ENCODE data around the gene ANKRD10. TPM values are rescaled to one million over a fixed set of nuclear protein-coding genes. Genes with fewer than 3 reads are reported as not detected.
A peak's percentile ranks its signal among the peaks of the same experiment; 100 is the strongest.

ANKRD10 gene
- total RNA-seq, 6 experiments from 2014 or later: 40.4 to 56.2 (median 44.3) TPM

- H3K27ac ChIP-seq: no peak overlapping the region
- no peak for ATAC-seq
- 56% methylated on average over 6 of the region's 13 CpGs for WGBS (ENCODE audit: insufficient coverage, low coverage, low lambda C conversion rate, missing lambda C conversion rate)
Observed at GRCh38 chr13:110872034-110872767, 42.7 kb downstream of the ANKRD10 start.

GRCh38 chr13:110869805-110870706, 44.8 kb downstream of the ANKRD10 start:
- Histone ChIP-seq H3K4me1 (peaks cover 0 to 3% (median 0%) of the 10 kb centered on the region in 4 donors), H3K36me3 (no peaks in the 10 kb centered on the region), H3K27ac (peak overlapping the region; percentile 47 to 87 (median 49)), H3K9me3 (no peaks in the 10 kb centered on the region), H3K27me3 (no peaks in the 10 kb centered on the region), H3K4me3 (peak overlapping the region in 2 of 3 donors; percentile 14 to 15)
- intact Hi-C loops (cut with DNase I): no loop called here
- peak in 2 of 3 donors; percentile 60 to 77 for DNase-seq
- WGBS (ENCODE audit: insufficient coverage, low coverage, low lambda C conversion rate, missing lambda C conversion rate): 48% methylated on average over 6 of the region's 34 CpGs
- TF ChIP-seq CTCF (IDR thresholded peaks at IDR 0.05) (no peak), POLR2A (IDR thresholded peaks at IDR 0.05) (no peak)
- peak; percentile 62 to 78 (median 68) for ATAC-seq

More at GRCh38 chr13:110872034-110872767, 42.7 kb downstream of the ANKRD10 start:
- Histone ChIP-seq H3K36me3 (no peaks in the 10 kb centered on the region), H3K4me1 (peaks cover 0 to 5% (median 0%) of the 10 kb centered on the region in 4 donors), H3K27me3 (no peaks in the 10 kb centered on the region), H3K9me3 (no peaks in the 10 kb centered on the region), H3K4me3 (no peak overlapping the region)
- TF ChIP-seq POLR2A (IDR thresholded peaks at IDR 0.05): no peak
- DNase-seq: no peak
- intact Hi-C loops (cut with DNase I): no loop called here

- H3K36me3 ChIP-seq: no peaks in the 10 kb centered on the region
- no peak for TF ChIP-seq POLR2A (IDR thresholded peaks at IDR 0.05)
- no peaks in the 10 kb centered on the region for H3K27me3 ChIP-seq
- peak; percentile 34 to 57 (median 50) for ATAC-seq
- no peak for DNase-seq
- intact Hi-C loops (cut with DNase I): no loop called here
- H3K4me1 ChIP-seq: no peaks in the 10 kb centered on the region
- WGBS (ENCODE audit: insufficient coverage, low coverage, low lambda C conversion rate, missing lambda C conversion rate): 64% methylated on average over 18 of the region's 22 CpGs
- H3K9me3 ChIP-seq: no peaks in the 10 kb centered on the region
- peak overlapping the region in 2 of 3 donors; percentile 14 to 15 for H3K4me3 ChIP-seq
- H3K27ac ChIP-seq: peak overlapping the region; percentile 47 to 87 (median 49)
Observed at GRCh38 chr13:110869231-110869804, 45.6 kb downstream of the ANKRD10 start.

- Histone ChIP-seq H3K36me3 (no peaks in the 10 kb centered on the region), H3K27me3 (no peaks in the 10 kb centered on the region), H3K27ac (peak overlapping the region in 1 of 3 donors; percentile 87), H3K9me3 (no peaks in the 10 kb centered on the region), H3K4me1 (no peaks in the 10 kb centered on the region), H3K4me3 (no peak overlapping the region)
- WGBS (ENCODE audit: insufficient coverage, low coverage, low lambda C conversion rate, missing lambda C conversion rate): 60% methylated on average over 5 of the region's 5 CpGs
- TF ChIP-seq POLR2A (IDR thresholded peaks at IDR 0.05): no peak
- TF ChIP-seq CTCF (IDR thresholded peaks at IDR 0.05): no peak
- intact Hi-C loops (cut with DNase I): no loop called here
- no peak for ATAC-seq
- DNase-seq: no peak
Observed at GRCh38 chr13:110868720-110869119, 46.1 kb downstream of the ANKRD10 start.

GRCh38 chr13:110867380-110867779, 47.5 kb downstream of the ANKRD10 start:
- intact Hi-C loops (cut with DNase I): no loop called here
- Histone ChIP-seq H3K4me1 (no peaks in the 10 kb centered on the region), H3K36me3 (no peaks in the 10 kb centered on the region), H3K4me3 (no peak overlapping the region), H3K9me3 (no peaks in the 10 kb centered on the region), H3K27me3 (no peaks in the 10 kb centered on the region), H3K27ac (no peak overlapping the region)
- DNase-seq (no peak), ATAC-seq (no peak)
- TF ChIP-seq CTCF (IDR thresholded peaks at IDR 0.05) (no peak), POLR2A (IDR thresholded peaks at IDR 0.05) (no peak)
- WGBS (ENCODE audit: insufficient coverage, low coverage, low lambda C conversion rate, missing lambda C conversion rate): 75% methylated on average over 6 of the region's 6 CpGs
